ENCODE measurements around the gene PARP6.
"Not testable (repeated sequence)": the region's sequence is repeated elsewhere in the genome, so short reads cannot be mapped to it uniquely, and the experiment has no call there.

PARP6 gene

DNA sequence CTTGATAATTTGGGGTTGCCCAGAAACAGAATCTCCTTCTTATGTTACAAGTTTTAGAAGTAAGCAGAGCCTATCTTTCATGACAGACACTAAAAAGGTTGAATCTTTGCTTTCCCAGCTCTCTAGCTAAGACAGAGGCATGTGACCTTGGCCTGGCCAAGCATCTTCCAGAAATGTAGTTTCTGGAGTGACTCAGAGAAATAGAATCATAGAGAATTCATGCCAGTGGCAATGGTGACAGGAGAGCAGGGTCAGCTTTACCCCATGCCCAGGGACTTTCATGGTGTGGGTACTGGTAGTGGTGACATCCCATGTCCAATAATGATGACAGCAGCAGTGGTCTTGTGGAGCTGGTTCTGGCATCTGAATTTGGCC lies 4.0 kb upstream of the PARP6 start:
- no peak for DNase-seq

DNA sequence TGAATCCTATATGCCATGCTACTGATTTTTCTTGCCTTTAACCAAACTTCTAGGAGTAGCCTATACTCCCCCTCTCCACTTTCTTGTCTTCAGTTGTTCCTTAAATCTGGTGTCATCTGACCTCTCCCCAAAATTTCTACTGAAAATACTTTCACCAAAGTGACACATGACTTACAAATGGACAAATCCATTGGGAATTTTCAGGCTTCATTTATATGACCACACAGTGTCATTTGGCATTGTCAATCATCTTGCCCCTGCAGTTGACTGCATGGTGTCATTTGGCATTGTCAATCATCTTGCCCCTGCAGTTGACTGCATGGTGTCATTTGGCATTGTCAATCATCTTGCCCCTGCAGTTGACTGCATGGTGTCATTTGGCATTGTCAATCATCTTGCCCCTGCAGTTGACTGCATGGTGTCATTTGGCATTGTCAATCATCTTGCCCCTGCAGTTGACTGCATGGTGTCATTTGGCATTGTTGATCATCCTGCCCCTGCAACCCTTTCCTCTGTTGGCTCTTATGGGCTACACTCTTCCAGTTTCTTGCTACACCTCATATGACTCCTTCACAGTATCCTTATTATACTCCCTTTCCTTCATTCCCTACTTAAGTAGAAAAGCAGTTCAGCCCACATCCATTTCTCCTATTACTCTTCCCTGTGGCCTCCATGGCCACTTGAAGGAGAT lies 3.4 kb upstream of the PARP6 start:
- not testable (repeated sequence) for DNase-seq

DNA sequence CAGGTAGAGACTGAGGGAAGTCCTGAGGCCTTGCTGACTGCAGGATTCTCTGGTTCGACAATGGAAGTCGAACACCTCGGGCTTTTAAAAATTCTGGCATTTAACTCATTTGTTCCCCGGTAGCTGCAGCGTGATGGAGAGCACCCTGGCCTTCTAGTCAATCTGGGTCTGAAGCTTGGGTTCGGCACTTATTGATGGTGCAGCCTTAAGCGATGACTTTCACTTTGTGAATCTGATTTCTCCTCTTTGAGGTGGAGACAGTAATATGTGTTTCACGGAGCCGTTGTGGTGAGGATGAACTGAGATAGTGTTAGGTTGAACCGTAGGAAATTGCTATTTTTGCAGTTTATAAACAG lies 621 bp upstream of the PARP6 start:
- no peak for DNase-seq

DNA sequence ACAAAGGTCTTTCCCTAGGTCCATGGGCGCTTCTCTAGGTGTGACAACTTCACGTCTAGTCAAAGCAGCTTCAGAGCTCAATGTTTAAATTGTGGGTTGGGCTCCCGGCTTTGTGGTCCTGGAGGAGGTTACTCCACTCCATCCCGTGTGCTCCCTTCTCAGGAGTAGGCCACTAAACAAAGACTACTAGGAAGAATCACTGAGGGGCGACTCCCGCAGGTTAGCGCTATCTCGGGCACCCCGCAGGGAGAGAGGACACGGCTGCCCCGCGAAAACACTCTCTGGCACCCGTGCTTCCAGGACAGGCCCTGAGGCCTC lies 500 bp downstream of the PARP6 start:
- DNase-seq, result no peak

DNA sequence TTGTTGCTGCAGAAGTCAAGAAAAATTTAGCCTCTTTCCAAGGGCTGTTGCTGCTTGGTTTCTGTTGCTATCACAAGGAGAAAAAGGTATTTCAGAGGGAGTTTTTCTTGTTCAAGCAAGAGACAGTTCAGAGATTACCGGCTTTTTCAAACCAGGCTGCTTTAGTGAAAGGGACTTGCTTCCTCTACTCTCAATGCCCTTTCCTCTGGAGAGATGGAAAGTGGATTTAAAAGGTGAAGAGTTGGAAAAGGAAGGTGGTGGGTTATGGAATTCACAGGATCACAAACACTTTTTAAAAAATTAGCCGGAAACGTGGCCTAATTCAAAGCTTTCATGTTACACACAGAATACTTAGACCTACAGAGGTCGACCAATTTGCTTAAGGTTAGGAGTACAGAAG lies 1.1 kb downstream of the PARP6 start:
- DNase-seq, result no peak

DNA sequence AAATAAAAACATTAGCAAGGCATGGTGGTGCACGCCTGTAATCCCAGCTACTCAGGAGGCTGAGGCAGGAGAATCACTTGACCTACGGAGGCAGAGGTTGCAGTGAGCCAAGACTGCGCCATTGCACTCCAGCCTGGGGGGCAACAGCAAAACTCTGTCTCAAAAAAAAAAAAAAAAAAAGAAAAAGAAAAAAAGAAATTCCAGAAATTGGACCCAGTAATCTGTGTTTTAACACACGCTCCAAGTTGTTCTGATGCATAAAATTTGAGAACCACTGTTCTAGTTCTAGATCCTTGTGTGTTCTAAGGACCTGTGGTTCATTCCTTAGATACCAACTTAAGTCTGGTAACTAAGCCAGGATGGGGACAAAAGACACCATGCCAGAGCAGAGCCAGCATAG lies 2.6 kb downstream of the PARP6 start:
- DNase-seq, result no peak

DNA sequence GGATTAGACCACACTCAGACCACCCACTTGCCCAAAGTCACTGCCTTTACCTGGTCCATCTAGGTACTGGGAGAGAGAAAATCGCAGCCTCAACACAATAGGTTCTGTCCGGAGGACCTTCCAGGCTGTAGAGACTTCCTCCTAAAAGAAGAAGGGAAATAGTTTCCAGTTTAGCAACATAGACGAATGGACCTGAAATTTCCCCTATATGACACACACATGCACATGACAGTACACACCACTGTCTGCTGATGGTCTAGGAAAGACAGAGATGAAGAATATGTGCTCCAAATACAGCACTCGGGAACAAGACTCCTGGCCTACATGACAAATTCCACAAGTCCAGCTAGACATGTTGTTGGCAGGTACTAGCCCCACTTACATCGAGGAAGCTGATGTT lies 7.3 kb downstream of the PARP6 start:
- no peak for DNase-seq

DNA sequence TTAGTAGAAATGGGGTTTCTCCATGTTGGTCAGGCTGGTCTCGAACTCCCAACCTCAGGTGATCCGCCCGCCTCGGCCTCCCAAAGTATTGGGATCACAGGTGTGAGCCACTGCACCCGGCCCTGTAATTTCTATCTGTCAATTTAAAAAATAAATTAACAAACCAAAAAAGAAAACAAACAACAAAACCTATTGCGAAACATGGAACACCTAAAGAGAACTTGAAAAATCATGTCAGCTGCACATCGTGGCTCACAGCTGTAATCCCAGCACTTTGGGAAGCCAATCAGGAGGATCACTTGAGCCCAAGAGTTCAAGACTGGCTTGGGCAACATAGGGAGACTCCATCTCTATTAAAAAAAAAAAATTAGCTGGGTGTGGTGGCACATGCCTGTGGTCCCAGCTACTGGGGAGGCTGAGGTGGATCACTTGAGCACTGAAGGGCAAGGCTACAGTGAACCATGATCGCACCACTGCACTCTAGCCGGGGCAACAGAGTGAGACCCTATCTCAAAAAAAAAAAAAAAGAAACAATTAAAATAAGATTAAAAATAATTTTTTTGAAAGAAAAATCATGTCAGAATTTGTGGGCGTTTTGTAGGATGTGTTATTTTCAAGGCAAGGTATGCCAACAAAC lies 19.6 kb downstream of the PARP6 start:
- no peak for DNase-seq

DNA sequence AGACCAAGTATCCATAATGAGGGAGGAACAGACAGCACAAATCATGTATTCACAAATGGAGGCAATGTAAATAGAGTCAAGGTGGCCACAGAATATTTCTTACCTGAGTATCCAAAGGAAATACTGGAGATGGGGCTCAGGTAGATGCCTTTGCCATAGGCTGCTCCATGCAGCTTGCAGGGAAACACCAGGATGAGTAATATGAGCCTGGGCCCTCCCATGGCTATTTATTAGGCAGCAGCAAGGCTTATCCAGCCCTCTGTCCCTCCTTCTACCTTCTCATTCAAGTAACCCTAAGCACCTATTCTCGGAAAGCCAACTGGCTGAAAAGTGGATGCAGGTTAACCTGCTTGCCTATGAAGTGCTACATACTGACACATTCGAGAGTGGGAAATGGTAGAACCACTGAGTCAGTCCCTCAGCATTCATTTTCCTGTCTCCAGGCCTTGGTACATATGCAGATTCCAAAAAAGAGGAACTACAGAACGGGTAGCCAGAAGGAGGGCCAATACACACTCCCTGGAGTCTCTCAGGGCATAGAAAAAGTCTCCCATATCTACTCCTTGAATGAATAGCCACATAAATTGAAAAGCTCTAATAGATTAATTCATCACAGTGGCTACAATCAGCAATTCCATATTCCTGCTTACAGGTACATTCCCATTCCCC lies 23.1 kb downstream of the PARP6 start:
- DNase-seq, result no peak

DNA sequence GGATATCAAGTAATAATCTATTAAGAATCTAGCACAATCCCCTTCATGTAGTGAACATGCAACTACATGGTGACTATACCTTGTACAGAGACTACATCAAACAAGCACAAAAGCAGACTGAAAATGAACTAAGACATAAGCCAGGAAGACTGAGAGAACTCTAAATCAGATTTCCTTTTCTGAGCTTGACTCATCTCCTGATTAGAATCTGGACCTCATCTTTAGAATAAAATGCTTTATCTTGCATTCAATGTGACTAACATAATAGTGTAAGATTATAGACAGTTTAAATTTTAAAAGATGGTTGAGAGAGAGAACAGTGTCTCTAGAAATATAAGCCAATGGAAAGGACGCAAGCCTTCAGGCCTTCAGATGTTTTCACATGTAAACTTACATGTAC lies 23.8 kb downstream of the PARP6 start:
- DNase-seq, result no peak

DNA sequence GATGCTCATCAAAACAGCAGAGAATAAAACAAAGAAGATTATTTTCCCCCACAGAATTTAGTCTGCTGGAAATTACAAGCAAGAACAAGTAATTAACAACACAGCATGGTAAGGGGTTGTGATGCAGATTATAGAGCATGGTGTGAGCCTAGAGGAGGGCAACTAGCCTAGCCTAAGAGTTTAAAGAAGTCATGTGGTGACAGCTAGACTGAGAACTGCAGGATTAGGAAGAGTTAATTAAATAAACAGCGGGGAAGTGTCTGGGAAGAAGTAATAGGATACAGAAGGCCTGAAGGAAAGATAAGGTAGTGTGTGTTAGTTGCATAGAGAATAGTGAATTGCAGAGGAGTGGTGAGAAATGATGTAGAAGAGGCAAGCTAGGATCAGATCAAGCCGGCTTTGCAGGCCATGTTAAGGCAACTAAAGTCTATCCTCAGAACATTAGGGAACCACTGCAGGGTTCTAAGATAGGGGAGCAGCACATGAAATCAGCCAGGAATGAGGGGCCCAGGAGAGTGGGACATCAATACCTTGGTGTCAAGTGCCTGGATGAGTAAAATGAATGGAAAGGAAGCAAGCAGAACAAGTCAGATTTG lies 29.5 kb downstream of the PARP6 start:
- DNase-seq, result no peak

DNA sequence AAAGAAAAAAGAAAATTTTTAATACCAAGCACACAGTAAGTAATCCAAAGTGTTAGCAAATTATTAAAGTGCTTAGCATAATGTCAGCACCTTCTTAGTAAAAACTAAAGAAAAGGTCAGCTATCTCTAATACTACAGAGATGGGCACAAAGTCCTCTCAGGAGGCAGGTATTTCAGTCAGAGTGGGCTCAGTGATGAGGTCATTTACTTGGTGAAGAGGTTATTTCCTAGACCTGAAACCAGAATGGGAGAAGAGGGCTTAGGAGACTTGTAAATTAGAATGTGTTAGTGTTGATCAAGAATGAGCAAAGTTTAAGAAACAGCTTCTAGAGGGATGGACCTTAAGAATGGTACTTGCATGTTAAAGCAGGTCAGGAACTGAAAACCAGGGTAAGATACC lies 32.7 kb downstream of the PARP6 start:
- DNase-seq, result no peak

DNA sequence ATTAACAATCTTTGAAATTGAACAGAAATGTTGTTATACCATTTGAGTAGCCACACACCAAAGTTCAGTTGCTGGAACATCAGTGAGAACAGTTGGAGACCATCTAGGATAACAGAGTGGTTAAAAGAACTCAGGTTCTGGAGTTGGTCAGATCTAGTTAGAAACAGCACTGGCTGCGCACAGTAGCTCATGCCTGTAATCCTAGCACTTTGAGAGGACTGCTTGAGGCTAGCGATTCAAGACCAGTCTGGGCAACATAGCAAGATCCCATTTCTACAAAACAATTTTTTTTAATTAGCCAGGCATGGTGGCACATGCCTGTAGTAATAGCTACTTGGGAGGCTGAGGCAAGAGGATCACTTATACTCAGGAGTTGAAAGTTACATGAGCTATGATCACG lies 33.8 kb downstream of the PARP6 start:
- no peak for DNase-seq

DNA sequence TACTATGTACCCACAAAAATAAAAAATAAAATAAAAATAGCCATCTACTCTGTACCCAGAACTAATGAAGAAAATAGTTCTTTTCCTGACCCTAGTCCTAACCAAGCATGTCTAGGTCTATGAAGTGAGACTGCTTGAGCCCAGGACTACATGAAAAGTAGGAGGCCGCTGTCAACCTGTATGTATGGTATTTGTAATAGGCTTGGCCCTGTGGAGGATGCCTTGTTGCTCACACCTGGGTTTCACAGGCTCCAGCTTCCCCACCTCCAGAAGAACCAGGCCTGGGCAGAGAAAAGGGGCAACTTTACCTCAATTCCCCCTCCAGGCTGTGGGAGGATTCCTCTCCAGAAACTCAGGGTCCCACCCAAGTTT lies 34.5 kb downstream of the PARP6 start:
- no peak for DNase-seq

DNA sequence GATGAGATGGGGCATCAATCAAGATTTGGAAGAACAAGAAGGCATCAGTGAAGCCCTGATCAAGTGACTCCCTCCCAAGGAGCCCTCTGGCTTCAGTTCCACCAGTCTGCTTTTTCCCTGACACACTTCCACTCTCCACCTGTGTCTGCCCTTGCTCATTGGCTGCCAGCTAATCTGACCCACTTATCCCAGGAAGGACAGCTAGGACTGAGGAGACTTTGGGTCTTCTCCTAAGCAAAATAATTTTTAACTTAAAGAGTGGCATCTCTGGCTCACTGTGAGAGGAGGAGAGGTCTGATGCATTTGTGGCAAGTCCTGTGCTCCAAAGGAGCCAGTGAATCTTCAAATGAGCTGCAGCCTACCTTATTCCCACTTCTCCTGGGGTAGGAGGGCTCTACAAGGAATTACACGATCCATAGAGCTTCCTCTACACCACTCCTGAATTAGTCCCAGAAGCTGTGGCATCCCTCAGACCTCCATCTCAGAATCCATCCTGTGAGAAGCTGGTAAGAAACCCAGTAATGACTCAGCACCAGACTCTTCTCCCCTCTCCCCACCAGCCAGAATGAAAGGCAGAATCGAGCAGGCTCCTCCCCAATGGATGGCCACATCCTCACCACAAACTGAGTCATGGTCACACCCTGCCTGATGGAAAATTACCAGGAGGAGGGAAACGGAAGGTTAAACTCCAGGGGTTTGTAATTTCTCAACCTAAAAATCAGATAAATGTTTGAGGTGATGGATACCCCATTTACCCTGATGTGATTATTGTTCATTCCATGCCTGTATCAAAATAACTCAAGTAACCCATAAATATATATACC lies 35.1 kb downstream of the PARP6 start:
- no peak for DNase-seq

DNA sequence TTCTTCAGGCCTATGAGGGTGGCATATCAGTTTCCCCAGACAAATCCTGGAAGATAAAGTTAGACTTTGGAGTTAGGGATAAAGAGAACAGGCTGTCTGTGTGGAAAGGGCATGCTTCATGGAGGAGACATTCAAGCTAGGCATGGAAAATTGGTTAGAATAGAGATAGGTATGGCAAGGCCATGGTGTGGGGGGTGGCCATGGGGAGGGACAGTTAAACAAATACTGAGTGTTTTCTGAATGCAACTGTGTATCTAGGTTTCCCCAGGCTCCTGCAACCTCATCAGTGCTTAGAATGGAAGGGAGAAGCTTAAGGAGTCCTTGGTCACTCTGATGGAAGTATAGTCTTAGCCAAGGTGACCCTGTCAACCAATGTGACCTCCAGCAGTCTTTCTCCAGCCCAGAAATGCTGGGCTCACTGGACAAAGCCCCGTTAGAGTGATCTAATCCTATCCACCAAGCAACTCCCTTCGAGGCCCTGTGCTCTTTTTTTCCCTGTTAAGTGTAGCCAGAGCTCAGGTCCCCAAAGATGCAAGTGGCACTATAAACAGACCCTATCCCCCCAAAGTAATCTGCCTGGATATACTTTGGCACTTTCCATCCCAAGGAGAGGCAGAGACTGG lies 35.9 kb downstream of the PARP6 start:
- DNase-seq, result no peak

DNA sequence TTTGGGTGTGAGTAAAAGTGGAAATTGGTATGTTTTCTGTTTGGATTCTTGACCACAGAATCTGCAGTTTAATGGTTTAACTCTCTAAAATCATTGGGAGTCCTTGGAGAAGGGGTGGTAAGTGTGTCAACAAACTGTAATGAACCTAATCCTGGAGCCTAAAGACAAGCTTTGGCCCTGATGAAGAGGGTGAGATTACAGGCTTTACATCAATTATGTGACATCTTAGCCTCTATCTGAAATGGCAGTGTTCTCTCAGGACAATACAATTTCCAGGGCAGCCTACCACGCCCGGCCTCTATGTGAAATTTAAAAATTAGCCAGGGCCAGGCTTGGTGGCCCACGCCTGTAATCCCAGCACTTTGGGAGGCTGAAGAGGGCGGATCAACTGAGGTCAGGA lies 37.1 kb downstream of the PARP6 start:
- no peak for DNase-seq

DNA sequence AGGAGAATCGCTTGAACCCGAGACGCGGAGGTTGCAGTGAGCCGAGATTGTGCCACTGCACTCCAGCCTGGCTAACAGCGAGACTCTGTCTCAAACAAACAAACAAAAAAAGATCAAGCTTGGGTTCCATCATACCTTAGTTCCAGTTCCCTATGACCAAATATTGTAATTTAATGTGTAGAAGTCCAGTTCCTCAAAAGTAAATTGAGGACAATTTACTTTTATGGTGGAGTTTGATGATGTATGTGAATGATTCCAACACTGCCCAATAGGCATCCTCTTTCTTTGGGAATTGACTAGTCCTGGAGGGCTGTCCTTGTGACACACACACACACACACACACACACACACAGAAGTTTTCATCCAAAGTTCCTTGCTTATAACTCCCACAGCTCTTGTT lies 38.6 kb downstream of the PARP6 start:
- no peak for DNase-seq

DNA sequence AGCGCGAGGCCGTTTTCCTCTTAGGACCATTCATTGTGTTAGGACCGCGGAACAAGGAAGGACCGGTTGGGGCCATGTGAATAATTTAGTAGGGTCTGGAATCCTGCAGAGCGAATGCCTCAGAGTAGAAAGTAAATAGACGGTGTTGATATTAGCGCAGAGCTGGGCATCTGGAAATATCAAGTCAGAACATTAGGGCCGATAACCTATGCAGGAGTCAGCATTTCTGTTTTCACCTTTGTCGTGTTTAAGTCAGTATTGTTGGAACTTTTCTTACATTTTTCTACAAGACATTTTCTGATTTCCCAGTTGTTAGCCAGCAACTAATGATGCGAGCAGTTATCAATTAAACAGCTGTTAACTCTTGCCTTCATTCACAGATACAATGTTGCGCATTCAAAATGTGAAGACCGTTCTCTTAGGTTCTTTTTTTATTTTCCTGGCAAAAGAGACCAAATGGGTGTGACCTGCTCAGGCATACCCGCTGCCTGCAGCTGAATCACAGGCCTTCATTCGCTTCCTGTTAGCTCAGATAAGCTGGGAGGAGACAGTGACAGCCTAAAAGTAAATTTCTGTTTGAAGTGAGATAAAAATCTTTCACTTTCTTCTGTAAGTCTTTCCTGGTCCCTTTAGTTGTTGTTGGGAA lies 40.4 kb downstream of the PARP6 start:
- DNase-seq, result peak; percentile 44

DNA sequence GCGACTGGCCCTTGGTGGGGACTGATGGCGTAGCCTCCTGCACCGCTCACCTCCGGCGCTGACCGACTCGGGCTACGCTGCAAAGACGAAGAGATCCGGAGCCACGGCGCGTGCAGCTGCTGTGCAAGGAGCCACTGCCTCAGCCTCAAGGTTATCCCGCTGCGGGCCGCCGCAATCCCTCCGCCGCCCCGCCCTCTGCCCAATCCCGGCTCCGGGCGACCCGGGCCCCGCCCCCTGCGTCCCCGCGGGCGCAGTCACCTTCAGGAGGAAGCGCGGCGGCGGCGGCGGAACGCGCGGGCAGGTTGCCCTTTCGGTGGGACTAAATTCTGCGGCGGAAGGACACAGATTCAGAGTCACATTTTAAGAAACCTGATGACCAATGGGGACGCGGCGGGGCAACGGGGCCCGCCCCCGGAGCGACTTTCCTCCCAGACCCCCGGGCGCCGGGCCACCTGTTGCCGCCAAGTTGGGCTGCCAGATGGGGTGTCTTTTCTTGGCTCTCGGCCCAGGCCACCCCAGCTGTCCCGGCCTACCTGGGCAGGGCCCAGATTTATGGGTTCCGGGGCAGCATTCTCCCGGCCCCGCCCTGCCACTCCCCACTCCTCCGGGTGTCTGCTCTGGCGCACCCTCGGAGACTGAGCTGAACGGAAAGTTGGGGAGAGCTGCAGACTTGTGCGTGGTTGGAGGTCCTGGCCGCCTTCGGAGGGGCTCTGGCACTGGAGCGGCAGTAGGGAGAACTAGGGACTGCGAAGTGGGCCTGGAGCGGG lies 41.1 kb downstream of the PARP6 start, which contains the start of gene PKM:
Gene PKM (minus strand): TSS at position 125 of the 767 bp plus-strand sequence. CDS start 12,093 bp downstream, outside the sequence.
- peak; percentile 88 for DNase-seq

DNA sequence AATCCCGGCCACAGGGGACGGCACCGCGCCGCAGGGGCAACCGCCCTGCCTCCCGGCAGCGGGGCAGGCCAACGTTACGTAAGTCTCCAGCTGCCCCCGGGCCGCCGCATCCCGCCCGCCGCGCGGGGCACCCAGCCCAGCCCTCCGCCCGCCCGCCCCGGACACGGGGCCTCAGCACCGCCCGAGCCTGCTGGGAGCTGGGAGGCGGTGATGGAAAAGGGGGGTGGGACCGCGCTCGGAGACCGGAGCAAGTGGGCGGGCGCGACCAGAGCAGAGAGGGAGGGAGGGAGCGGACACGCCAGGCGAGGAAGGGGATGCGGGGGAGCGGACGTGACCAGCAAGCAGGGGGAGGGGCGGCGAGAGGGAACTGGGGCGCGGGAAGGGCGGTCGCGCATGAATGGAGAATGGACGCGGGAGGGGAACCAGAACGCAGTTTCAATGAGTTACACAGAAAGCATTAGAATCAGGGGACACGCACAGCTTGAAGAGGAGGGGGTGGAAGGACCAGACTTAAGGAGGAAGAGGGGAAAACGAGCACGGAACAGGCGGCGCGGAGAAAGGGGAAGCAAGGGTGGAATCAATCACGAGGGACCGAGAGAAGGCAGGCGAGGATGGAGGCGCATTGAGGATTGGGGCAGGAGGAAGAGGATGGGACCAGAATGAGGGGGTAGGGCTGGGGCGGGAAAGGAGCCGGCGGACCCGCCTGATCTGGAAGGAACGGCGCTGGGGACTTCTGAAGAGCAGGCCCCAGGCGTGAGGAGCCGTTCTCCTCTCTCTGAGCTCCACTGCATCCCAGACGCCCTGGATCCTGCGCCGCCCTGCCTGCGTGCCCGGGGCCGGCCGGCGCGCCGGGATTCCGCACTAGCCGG lies 41.9 kb downstream of the PARP6 start:
- DNase-seq, result peak; percentile 14

Data from DMS153 (cell line).